Gastrocnemius medialis (tissue), 4 donors: ENCODE data around the gene IFT88. TPM values are rescaled to one million over a fixed set of nuclear protein-coding genes. Genes with fewer than 3 reads are reported as not detected.

Experiments
- ATAC-seq, 2 donors: fragments of 150-250 bp; one replicate each; pipeline ENCODE4 v1.9.1; 2016
- DNase-seq, 2 donors: peaks; one replicate each; pipeline ENCODE4 v3.0.0-alpha.2; 2019
- H3K27ac ChIP-seq, 4 donors: fragments of 200-600 bp; sonication (generic); 1 replicate in 1 of 4; 2 replicates in 3 of 4; pipeline ENCODE4 v1.5.1; 2016 to 2018; ENCODE audit warnings: mild to moderate bottlenecking in 2 of 4, moderate library complexity in 1 of 4
- H3K27me3 ChIP-seq, 3 donors: fragments of 200-600 bp; sonication (generic) in 2 of 3; 1 replicate in 1 of 3; 2 replicates in 2 of 3; pipeline versions ENCODE4 v1.5.1 to v1.6.0; 2016 to 2019; ENCODE audit warnings: mild to moderate bottlenecking in 1 of 3, moderate library complexity in 1 of 3
- H3K36me3 ChIP-seq, 2 donors: fragments of 200-600 bp; sonication (generic) in 1 of 2; one replicate each; pipeline ENCODE4 v1.5.1; 2017 to 2018
- H3K4me1 ChIP-seq, 2 donors: fragments of 200-600 bp; sonication (generic) in 1 of 2; one replicate each; pipeline ENCODE4 v1.5.1; 2016 to 2017; ENCODE audit warnings: mild to moderate bottlenecking in 2 of 2
- H3K4me3 ChIP-seq, 4 donors: fragments of 200-600 bp; sonication (generic) in 3 of 4; 1 replicate in 1 of 4; 2 replicates in 3 of 4; pipeline ENCODE4 v1.5.1; 2016 to 2019; ENCODE audit warnings: mild to moderate bottlenecking in 2 of 4
- H3K9me3 ChIP-seq, 3 donors: fragments of 200-600 bp; sonication (generic) in 2 of 3; 1 replicate in 1 of 3; 2 replicates in 2 of 3; pipeline ENCODE4 v1.5.1; 2016 to 2019
- POLR2A ChIP-seq, 2 donors: fragments of 450-650 bp; IDR thresholded peaks; one replicate each; pipeline ENCODE4 v1.6.1; 2017; ENCODE audit warnings: antibody characterized with exemption in 2 of 2, mild to moderate bottlenecking in 2 of 2, moderate library complexity in 2 of 2
- in situ Hi-C, 4 donors: fragments of 200-750 bp; cut with MboI; loops; one replicate each; pipeline versions ENCODE4 v1.15.0 to v1.8.0; 2017; ENCODE audit warnings: low sequenced_read_pairs in 4 of 4
- intact Hi-C: fragments of 100-400 bp; cut with DNase I; formaldehyde crosslinking; loops from one replicate; pipeline ENCODE4 v1.15.1; 2023; ENCODE audit warnings: low total_unique reads
- total RNA-seq, 4 donors: library from RNA; depleted of rRNA; stranded (reverse); fragments of >200 nt; gene quantifications; one replicate each; pipeline versions ENCODE4 v1.1.0 to v1.2.3, GENCODE V29; 2016
- TF ChIP-seq, protein P1 (sequence below), 5 experiments: fragments of 450-650 bp in 3 of 5; fragments of 200-600 bp in 2 of 5; sonication (generic) in 2 of 5; IDR thresholded peaks in 4 of 5; conservative IDR thresholded peaks in 1 of 5; 1 replicate in 4 of 5; 2 replicates in 1 of 5; pipeline ENCODE4 v1.5.1; 2016 to 2019; ENCODE audit warnings: antibody characterized with exemption in 5 of 5, mild to moderate bottlenecking in 3 of 5, moderate library complexity in 3 of 5

Gene IFT88
- total RNA-seq, 4 donors from 2014 or later, result 3.5 to 9.4 (median 4.5) TPM

DNA sequence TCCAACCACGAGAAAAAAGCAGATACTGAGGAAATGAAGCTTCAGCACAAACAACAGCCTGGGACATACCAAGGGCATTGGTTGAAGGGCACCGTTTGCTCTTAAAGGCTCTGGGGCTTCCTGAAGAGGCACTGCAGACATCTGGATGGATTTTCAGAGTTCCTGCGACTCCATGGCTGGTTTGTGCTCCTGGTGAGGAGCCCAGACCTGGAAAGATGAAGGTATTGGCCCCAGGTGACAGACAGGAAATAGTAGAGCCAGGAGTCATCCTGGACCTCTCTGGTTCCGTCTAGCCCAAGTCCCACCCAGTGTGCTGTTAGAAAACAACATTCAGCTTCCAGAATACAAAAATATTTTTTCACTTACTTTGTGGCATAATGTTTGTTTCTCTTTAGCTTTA lies 142.8 kb downstream of the IFT88 start:
- TF ChIP-seq, protein P1, sequence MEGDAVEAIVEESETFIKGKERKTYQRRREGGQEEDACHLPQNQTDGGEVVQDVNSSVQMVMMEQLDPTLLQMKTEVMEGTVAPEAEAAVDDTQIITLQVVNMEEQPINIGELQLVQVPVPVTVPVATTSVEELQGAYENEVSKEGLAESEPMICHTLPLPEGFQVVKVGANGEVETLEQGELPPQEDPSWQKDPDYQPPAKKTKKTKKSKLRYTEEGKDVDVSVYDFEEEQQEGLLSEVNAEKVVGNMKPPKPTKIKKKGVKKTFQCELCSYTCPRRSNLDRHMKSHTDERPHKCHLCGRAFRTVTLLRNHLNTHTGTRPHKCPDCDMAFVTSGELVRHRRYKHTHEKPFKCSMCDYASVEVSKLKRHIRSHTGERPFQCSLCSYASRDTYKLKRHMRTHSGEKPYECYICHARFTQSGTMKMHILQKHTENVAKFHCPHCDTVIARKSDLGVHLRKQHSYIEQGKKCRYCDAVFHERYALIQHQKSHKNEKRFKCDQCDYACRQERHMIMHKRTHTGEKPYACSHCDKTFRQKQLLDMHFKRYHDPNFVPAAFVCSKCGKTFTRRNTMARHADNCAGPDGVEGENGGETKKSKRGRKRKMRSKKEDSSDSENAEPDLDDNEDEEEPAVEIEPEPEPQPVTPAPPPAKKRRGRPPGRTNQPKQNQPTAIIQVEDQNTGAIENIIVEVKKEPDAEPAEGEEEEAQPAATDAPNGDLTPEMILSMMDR (IDR thresholded peaks at IDR 0.05 in 4 of 5, conservative IDR thresholded peaks at IDR 0.05 in 1 of 5), result no peak
- TF ChIP-seq POLR2A (IDR thresholded peaks at IDR 0.05), result no peak
- Histone ChIP-seq H3K9me3 (no peaks in the 10 kb centered on the region), H3K27me3 (no peaks in the 10 kb centered on the region), H3K27ac (peak overlapping the region; percentile 45 to 73 (median 71)), H3K36me3 (no peaks in the 10 kb centered on the region), H3K4me3 (no peak overlapping the region), H3K4me1 (peaks cover 26 to 38% of the 10 kb centered on the region in 2 donors)
- ATAC-seq, result no peak
- intact Hi-C loops, result loop anchor here (5.0 to 10.0 kb wide), 6 partner anchors 145 to 768 kb away; partner anchors contain the start of genes IFT88, LATS2 and ZDHHC20
- in situ Hi-C loops, result loop anchor here (5.0 to 25.0 kb wide), 5 partner anchors 118 to 228 kb away; no protein-coding TSS in a partner anchor
- DNase-seq, result no peak

DNA sequence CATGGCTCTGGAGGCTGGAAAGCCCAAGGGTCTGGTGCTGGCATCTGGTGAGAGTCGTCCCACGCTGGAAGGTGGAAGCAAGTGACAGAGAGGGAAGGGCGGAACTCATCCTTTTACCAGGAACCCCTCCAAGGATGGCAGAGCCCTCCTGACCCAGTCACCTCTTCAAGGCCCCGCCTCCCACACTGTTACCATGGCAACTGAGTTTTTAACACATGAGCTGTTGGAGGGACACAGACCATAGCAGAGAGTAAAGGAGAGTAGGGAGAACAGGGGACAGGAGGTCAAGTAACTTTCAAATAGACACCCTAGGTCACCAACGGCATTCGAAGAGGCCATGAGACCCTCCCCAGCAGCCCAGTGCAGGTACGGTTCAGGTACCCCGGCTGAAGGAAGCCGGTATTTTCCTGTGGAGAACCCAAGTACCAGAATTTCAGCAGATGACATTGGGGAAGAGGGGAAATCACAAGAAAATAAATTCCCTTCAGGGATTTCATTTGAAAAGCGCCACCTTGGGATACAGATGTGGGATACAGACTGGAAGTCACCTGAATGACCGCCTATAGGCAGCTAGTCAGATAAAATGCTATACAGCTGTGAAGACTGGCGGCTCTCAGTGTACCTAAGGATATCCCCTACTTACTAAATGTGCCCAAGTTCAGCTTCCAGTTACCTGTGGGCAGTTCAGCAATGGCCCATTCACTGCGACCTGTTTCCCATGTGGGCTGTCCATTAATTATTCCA lies 144.5 kb downstream of the IFT88 start:
- Histone ChIP-seq H3K27me3 (no peaks in the 10 kb centered on the region), H3K9me3 (no peaks in the 10 kb centered on the region), H3K27ac (peak overlapping the region; percentile 80 to 89 (median 88)), H3K4me1 (peaks cover 40 to 43% of the 10 kb centered on the region in 2 donors), H3K36me3 (no peaks in the 10 kb centered on the region), H3K4me3 (no peak overlapping the region)
- TF ChIP-seq, protein P1 (IDR thresholded peaks at IDR 0.05 in 4 of 5, conservative IDR thresholded peaks at IDR 0.05 in 1 of 5), result no peak
- no peak for TF ChIP-seq POLR2A (IDR thresholded peaks at IDR 0.05)
- intact Hi-C loops, result loop anchor here (1.0 to 5.0 kb wide), 4 partner anchors 117 to 766 kb away; no protein-coding TSS in a partner anchor
- ATAC-seq (no peak), DNase-seq (no peak)
- in situ Hi-C loops, result loop anchor here in 2 of 4 donors (10.0 to 25.0 kb wide), 2 partner anchors 213 to 226 kb away; no protein-coding TSS in a partner anchor

DNA sequence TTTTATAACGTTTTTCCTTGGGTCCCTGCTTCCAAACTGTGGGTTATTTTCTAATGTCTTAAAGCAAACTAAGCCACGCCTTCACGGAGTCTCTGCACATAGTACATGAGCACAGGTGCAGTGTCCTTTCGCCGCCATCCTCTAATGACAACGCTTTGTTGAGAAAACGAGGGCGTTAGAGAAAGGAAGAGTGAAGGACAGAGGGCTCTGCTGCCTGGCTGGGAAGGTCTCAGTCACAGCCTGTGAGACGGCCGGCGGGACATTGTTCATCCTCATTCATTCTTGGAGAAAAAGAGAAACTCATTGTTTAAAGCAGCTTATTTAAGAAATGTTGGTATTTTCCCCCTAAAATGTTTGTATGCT lies 146.0 kb downstream of the IFT88 start:
- TF ChIP-seq, protein P1 (IDR thresholded peaks at IDR 0.05 in 4 of 5, conservative IDR thresholded peaks at IDR 0.05 in 1 of 5), result no peak
- TF ChIP-seq POLR2A (IDR thresholded peaks at IDR 0.05), result no peak
- peak overlapping the region; percentile 38 to 56 (median 50) for H3K4me3 ChIP-seq
- in situ Hi-C loops, result loop anchor here in 2 of 4 donors (10.0 to 25.0 kb wide), 2 partner anchors 212 to 224 kb away; no protein-coding TSS in a partner anchor

DNA sequence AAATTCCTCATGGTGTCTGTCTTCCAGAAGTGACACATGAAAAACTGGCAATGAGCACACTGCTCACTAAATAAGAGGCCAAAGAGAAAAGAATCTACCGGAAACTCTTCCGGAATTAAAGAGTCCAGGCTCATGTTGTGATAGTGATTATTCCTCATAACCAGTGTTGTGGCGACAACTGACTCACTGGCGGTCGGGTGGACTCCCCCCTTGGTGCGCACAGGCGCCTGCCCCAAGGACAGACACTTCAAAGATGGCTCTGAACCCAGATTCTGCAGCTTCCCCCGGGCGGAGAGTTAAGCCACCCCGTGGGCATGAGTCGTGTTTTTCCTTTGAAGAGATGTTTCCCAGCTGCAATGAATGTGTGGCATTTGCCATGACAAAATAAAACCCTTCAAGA lies 146.8 kb downstream of the IFT88 start:
- Histone ChIP-seq H3K4me1 (peaks cover 46 to 56% of the 10 kb centered on the region in 2 donors), H3K27me3 (no peaks in the 10 kb centered on the region), H3K4me3 (peak overlapping the region in 3 of 4 donors; percentile 38 to 56 (median 47)), H3K27ac (peak overlapping the region; percentile 80 to 89 (median 88)), H3K9me3 (no peaks in the 10 kb centered on the region), H3K36me3 (no peaks in the 10 kb centered on the region)
- ATAC-seq, result no peak
- intact Hi-C loops (loop anchor here (2.0 to 5.0 kb wide), 3 partner anchors 155 to 764 kb away; no protein-coding TSS in a partner anchor), in situ Hi-C loops (loop anchor here in 2 of 4 donors (10.0 to 25.0 kb wide), 2 partner anchors 211 to 224 kb away; no protein-coding TSS in a partner anchor)
- peak in 1 of 2 donors; percentile 13 for TF ChIP-seq POLR2A (IDR thresholded peaks at IDR 0.05)
- TF ChIP-seq, protein P1 (IDR thresholded peaks at IDR 0.05 in 4 of 5, conservative IDR thresholded peaks at IDR 0.05 in 1 of 5), result no peak
- DNase-seq, result peak in 1 of 2 donors; percentile 42

More for the DNA sequence above, 146.0 kb downstream of the IFT88 start:
- intact Hi-C loops, result loop anchor here (2.0 to 5.0 kb wide), 3 partner anchors 156 to 764 kb away; no protein-coding TSS in a partner anchor
- no peaks in the 10 kb centered on the region for H3K27me3 ChIP-seq
- H3K27ac ChIP-seq, result peak overlapping the region; percentile 80 to 89 (median 88)
- DNase-seq (no peak), ATAC-seq (peak in 1 of 2 donors; percentile 14)
- peaks cover 46 to 51% of the 10 kb centered on the region in 2 donors for H3K4me1 ChIP-seq
- H3K36me3 ChIP-seq, result no peaks in the 10 kb centered on the region
- H3K9me3 ChIP-seq, result no peaks in the 10 kb centered on the region
